ENCODE data around the gene MEN1. TPM values are rescaled to one million over a fixed set of nuclear protein-coding genes. Genes with fewer than 3 reads are reported as not detected.

Gene MEN1
- total and polyA plus RNA-seq, 2 of the 13 experiments (the other 11 are each of a cell fraction or from before 2014, with no cell fraction given) = 20.5 to 27.3 TPM

- TF ChIP-seq ZNF407 (CRISPR knock-in tag; IDR thresholded peaks at IDR 0.05; ENCODE audit: not compliant biosample characterization) (no peak), RNF2 (conservative IDR thresholded peaks at IDR 0.05; ENCODE audit: low read depth) (no peak), MIXL1 (CRISPR knock-in tag; IDR thresholded peaks at IDR 0.05) (no peak), SMC3 (IDR thresholded peaks at IDR 0.05; ENCODE audit: low read length) (peak; percentile 62; the same call in 1 of the 2 replicates), MZF1 (CRISPR knock-in tag; IDR thresholded peaks at IDR 0.05; ENCODE audit: borderline replicate concordance) (no peak), ZNF746 (CRISPR knock-in tag; IDR thresholded peaks at IDR 0.05) (peak; percentile 61; the same call in 1 of the 2 replicates), SP2 (CRISPR knock-in tag; IDR thresholded peaks at IDR 0.05) (no peak), ADNP (CRISPR knock-in tag; IDR thresholded peaks at IDR 0.05) (no peak), RAD21 (CRISPR knock-in tag; IDR thresholded peaks at IDR 0.05) (peak; percentile 98), ZSCAN21 (CRISPR knock-in tag; IDR thresholded peaks at IDR 0.05; ENCODE audit: borderline replicate concordance) (no peak), ZNF530 (CRISPR knock-in tag; IDR thresholded peaks at IDR 0.05; ENCODE audit: low read depth) (no peak), ZNF674 (CRISPR knock-in tag; IDR thresholded peaks at IDR 0.05; ENCODE audit: low read depth) (no peak), GATAD1 (CRISPR knock-in tag; IDR thresholded peaks at IDR 0.05) (no peak), ZFP36 (IDR thresholded peaks at IDR 0.05; ENCODE audit: borderline replicate concordance, low read depth, low read length, partially characterized antibody) (peak; percentile 82), E2F1 (CRISPR knock-in tag; IDR thresholded peaks at IDR 0.05) (no peak), HMGXB4 (CRISPR knock-in tag; IDR thresholded peaks at IDR 0.05; ENCODE audit: borderline replicate concordance in 1 of 2, low read depth in 1 of 2) (peak; percentile 53 to 76), TCF12 (IDR thresholded peaks at IDR 0.05) (no peak), TCF12 (CRISPR knock-in tag; IDR thresholded peaks at IDR 0.05) (0 out of 2 replicates have a peak, but pooled peaks have one; percentile 16)
These were observed 36.8 kb upstream of the MEN1 start (continued) for GRCh38 chr11:64846998-64847666.

Data from HepG2 (cell line).